IMR-90 (cell line): ENCODE measurements around the gene CPA5. TPM values are rescaled to one million over a fixed set of nuclear protein-coding genes. Genes with fewer than 3 reads are reported as not detected.

Experiments used
- ATAC-seq: fragments of 200-7000 bp; cut with Tn5 transposase; 2 replicates; pipeline ENCODE4 v1.9.1; 2020; ENCODE audit warnings: low read depth, mild to moderate bottlenecking, moderate library complexity
- BruUV-seq: library from RNA; stranded (reverse); fragments of 400-500 nt; replicated peaks from 2 replicates; lab custom pipeline; 2021; lab: Mats Ljungman, UMichigan
- CTCF ChIA-PET: fragments of 300-600 bp; formaldehyde crosslinking; extraction: SDS; loops from one replicate; lab custom pipeline; 2021; ENCODE audit warnings: antibody characterized with exemption; lab: Yijun Ruan, JAX
- POLR2A ChIA-PET: fragments of 300-600 bp; sonication (Branson Sonifier 250); formaldehyde crosslinking; loops from one replicate; lab custom pipeline; 2022; ENCODE audit warnings: antibody characterized with exemption; ENCODE audit not compliant: unreplicated experiment; lab: Charles Lee
- DNase-seq: peaks from one replicate; pipeline ENCODE4 v3.0.0; 2013
- H2AFZ ChIP-seq: replicated peaks from 2 replicates; pipeline ENCODE3; 2013; ENCODE audit warnings: low read length, mild to moderate bottlenecking; ENCODE audit not compliant: poor library complexity
- H2AK5ac ChIP-seq: 2 replicates; pipeline ENCODE4 v1.6.1; 2013; ENCODE audit warnings: low read depth, low read length, inconsistent platforms
- H2AK9ac ChIP-seq: replicated peaks from 2 replicates; pipeline ENCODE3; 2013; ENCODE audit warnings: mild to moderate bottlenecking, low read depth, low read length, moderate library complexity; ENCODE audit not compliant: poor library complexity
- H2BK120ac ChIP-seq: 2 replicates; pipeline ENCODE4 v1.6.1; 2013; ENCODE audit warnings: low read depth, low read length, inconsistent platforms
- H2BK15ac ChIP-seq: 3 replicates; pipeline ENCODE4 v1.6.1; 2013; ENCODE audit warnings: low read depth, low read length, inconsistent platforms
- H2BK20ac ChIP-seq: 2 replicates; pipeline ENCODE4 v1.6.1; 2013; ENCODE audit warnings: low read depth, mild to moderate bottlenecking, inconsistent platforms, low read length, moderate library complexity
- H2BK5ac ChIP-seq: 2 replicates; pipeline ENCODE4 v1.6.1; 2013; ENCODE audit warnings: mild to moderate bottlenecking, low read depth, low read length, inconsistent platforms; ENCODE audit not compliant: poor library complexity, severe bottlenecking
- H3K14ac ChIP-seq: replicated peaks from 2 replicates; pipeline ENCODE4 v1.6.1; 2013; ENCODE audit warnings: low read depth, low read length, inconsistent platforms
- H3K18ac ChIP-seq: 2 replicates; pipeline ENCODE4 v1.6.1; 2013; ENCODE audit warnings: low read depth, low read length, control low read depth
- H3K23ac ChIP-seq: 2 replicates; pipeline ENCODE4 v1.6.1; 2013; ENCODE audit warnings: low read depth, low read length, inconsistent platforms
- H3K27ac ChIP-seq: 2 replicates; pipeline ENCODE4 v1.5.1; 2013; ENCODE audit warnings: mild to moderate bottlenecking, control low read depth, low read length; ENCODE audit not compliant: insufficient read depth
- H3K27me3 ChIP-seq: 2 replicates; pipeline ENCODE4 v1.6.1; 2013; ENCODE audit warnings: low read length; ENCODE audit not compliant: control insufficient read depth, insufficient read depth
- H3K36me3 ChIP-seq: 2 replicates; pipeline ENCODE4 v1.6.1; 2013; ENCODE audit warnings: low read length, mixed read lengths; ENCODE audit not compliant: control insufficient read depth, insufficient read depth
- H3K4ac ChIP-seq: 2 replicates; pipeline ENCODE4 v1.6.1; 2013; ENCODE audit warnings: low read depth, low read length, inconsistent platforms
- H3K4me1 ChIP-seq: 2 replicates; pipeline ENCODE4 v1.6.1; 2013; ENCODE audit warnings: low read length, mixed read lengths; ENCODE audit not compliant: control insufficient read depth, insufficient read depth
- H3K4me2 ChIP-seq: 2 replicates; pipeline ENCODE4 v1.6.1; 2013; ENCODE audit warnings: low read depth, mild to moderate bottlenecking, control low read depth, low read length, moderate library complexity
- H3K4me3 ChIP-seq: 2 replicates; pipeline ENCODE4 v1.5.1; 2013; ENCODE audit warnings: low read depth, mild to moderate bottlenecking, control low read depth, low read length, moderate library complexity; ENCODE audit not compliant: insufficient read depth
- H3K56ac ChIP-seq: 2 replicates; pipeline ENCODE4 v1.6.1; 2013; ENCODE audit warnings: low read length, inconsistent platforms; ENCODE audit not compliant: insufficient read depth; ENCODE audit errors: extremely low read depth
- H3K79me1 ChIP-seq, 2 experiments: 2 replicates each; pipeline ENCODE4 v1.6.1; 2013; ENCODE audit warnings: low read length in 2 of 2, inconsistent platforms in 1 of 2, low read depth in 1 of 2
- H3K9ac ChIP-seq: 2 replicates; pipeline ENCODE4 v1.6.1; 2013; ENCODE audit warnings: low read depth, low read length, control low read depth
- H3K9me1 ChIP-seq: 2 replicates; pipeline ENCODE4 v1.6.1; 2013; ENCODE audit warnings: low read length, inconsistent platforms; ENCODE audit not compliant: insufficient read depth
- H3K9me3 ChIP-seq: 2 replicates; pipeline ENCODE4 v1.6.1; 2013; ENCODE audit warnings: low read length; ENCODE audit not compliant: control insufficient read depth, insufficient read depth
- H4K20me1 ChIP-seq: 2 replicates; pipeline ENCODE4 v1.6.1; 2013; ENCODE audit warnings: low read length, inconsistent platforms; ENCODE audit not compliant: insufficient read depth
- H4K5ac ChIP-seq: 2 replicates; pipeline ENCODE4 v1.6.1; 2013; ENCODE audit warnings: mild to moderate bottlenecking, low read depth, low read length, control low read depth
- H4K8ac ChIP-seq, 2 experiments: 2 replicates each; pipeline ENCODE4 v1.6.1; 2013; ENCODE audit warnings: low read depth in 2 of 2, low read length in 2 of 2, control low read depth in 1 of 2, inconsistent platforms in 1 of 2
- H4K91ac ChIP-seq: 2 replicates; pipeline ENCODE4 v1.6.1; 2013; ENCODE audit warnings: low read depth, low read length, inconsistent platforms; ENCODE audit not compliant: insufficient read depth
- BHLHE40 ChIP-seq: fragments of 150-350 bp; IDR thresholded peaks from 2 replicates; pipeline ENCODE4 v1.6.1; 2016; ENCODE audit warnings: mild to moderate bottlenecking, low read depth, low read length
- CEBPB ChIP-seq: IDR thresholded peaks from 2 replicates; pipeline ENCODE4 v1.6.1; 2012; ENCODE audit warnings: low read depth, low read length, improper control_type of control experiment
- CHD1 ChIP-seq: IDR thresholded peaks from 2 replicates; pipeline ENCODE4 v1.6.1; 2012; ENCODE audit warnings: low read depth, low read length, improper control_type of control experiment
- CTCF ChIP-seq: conservative IDR thresholded peaks from 2 replicates; pipeline ENCODE4 v1.5.1; 2012; ENCODE audit warnings: mild to moderate bottlenecking, low read depth, low read length, improper control_type of control experiment
- ELK1 ChIP-seq: fragments of 150-350 bp; IDR thresholded peaks from 2 replicates; pipeline ENCODE4 v1.6.1; 2016; ENCODE audit warnings: low read depth, mild to moderate bottlenecking, low read length, moderate library complexity, borderline replicate concordance
- MAFK ChIP-seq: IDR thresholded peaks from 2 replicates; pipeline ENCODE4 v1.6.1; 2012; ENCODE audit warnings: low read depth, low read length, improper control_type of control experiment
- MXI1 ChIP-seq: IDR thresholded peaks from 2 replicates; pipeline ENCODE4 v1.6.1; 2012; ENCODE audit warnings: low read depth, mild to moderate bottlenecking, low read length, moderate library complexity, borderline replicate concordance
- RAD21 ChIP-seq: IDR thresholded peaks from 2 replicates; pipeline ENCODE4 v1.6.1; 2012; ENCODE audit warnings: low read length, improper control_type of control experiment
- RFX5 ChIP-seq: IDR thresholded peaks from 2 replicates; pipeline ENCODE4 v1.8.0; 2012; ENCODE audit warnings: low read depth, mild to moderate bottlenecking, low read length, moderate library complexity
- USF2 ChIP-seq: fragments of 150-350 bp; IDR thresholded peaks from 2 replicates; pipeline ENCODE4 v1.6.1; 2017; ENCODE audit warnings: mild to moderate bottlenecking, antibody characterized with exemption, low read length, low read depth
- WGBS, 2 experiments: methylation state at CpG; one replicate each; pipeline versions ENCODE4 v1.1.5 to v1.1.7; 2013; ENCODE audit warnings: missing lambda C conversion rate in 2 of 2; ENCODE audit not compliant: insufficient read length in 1 of 2; ENCODE audit errors: extremely low coverage in 2 of 2; 5-methylcytosine and 5-hydroxymethylcytosine counted together
- dilution Hi-C: fragments of 300-500 bp; cut with HindIII; formaldehyde crosslinking; loops from one replicate; pipeline ENCODE4 v1.14.3; 2018; ENCODE audit warnings: low sequenced_read_pairs; ENCODE audit not compliant: unreplicated experiment
- in situ Hi-C: fragments of 300-500 bp; cut with MboI; formaldehyde crosslinking; loops from 3 replicates; pipeline ENCODE4 v1.14.3; 2019; ENCODE audit warnings: low sequenced_read_pairs, inconsistent platforms, mixed read lengths
- intact Hi-C: fragments of 100-400 bp; cut with micrococcal nuclease; formaldehyde crosslinking; loops from 2 replicates; pipeline ENCODE4 v1.10.0; 2022
- polyA plus RNA-seq, 3 experiments: library from polyadenylated mRNA; depleted of rRNA; stranded (reverse); fragments of >200 nt; gene quantifications; 2 replicates each; pipeline ENCODE4 v1.2.3, GENCODE V29; 2012; ENCODE audit warnings: low replicate concordance in 1 of 3
- total RNA-seq: library from RNA; depleted of rRNA; stranded (reverse); fragments of >200 nt; gene quantifications from 2 replicates; pipeline ENCODE4 v1.2.3, GENCODE V29; 2012

Gene CPA5
- total and polyA plus RNA-seq, 2 of the 4 experiments (the other 2 are of a cell fraction) = under 0.01 to 0.86 TPM

GRCh38 chr7:130359276-130359857 is 14.8 kb downstream of the CPA5 start:
- in situ Hi-C loops (no loop called here), dilution Hi-C loops (no loop called here), intact Hi-C loops (loop anchor here (10.0 kb wide), 1 partner anchor 135 kb away; the partner anchor contains the start of gene MEST)
- Histone ChIP-seq H4K8ac (no peak overlapping the region), H3K23ac (no peak overlapping the region), H3K27ac (no peak overlapping the region), H2AK9ac (no peak overlapping the region), H2BK20ac (peak overlapping the region; percentile 66; the same call in 1 of the 2 replicates), H3K9ac (no peak overlapping the region), H3K79me1 (peaks cover 0 to 3% of the 10 kb centered on the region in 2 experiments; a peak in 1 of 4 replicates), H3K4ac (peak overlapping the region; percentile 51), H3K14ac (no peak overlapping the region), H3K18ac (no peak overlapping the region), H4K20me1 (no peaks in the 10 kb centered on the region), H3K27me3 (no peaks in the 10 kb centered on the region), H3K36me3 (no peaks in the 10 kb centered on the region), H2AFZ (peak overlapping the region; percentile 55), H3K56ac (no peak overlapping the region), H2BK5ac (no peak overlapping the region), H3K9me1 (peaks cover 16% of the 10 kb centered on the region), H3K4me1 (peaks cover 20% of the 10 kb centered on the region), H4K91ac (peak overlapping the region; percentile 52; the same call in 1 of the 2 replicates), H3K4me2 (no peak overlapping the region), H4K5ac (no peak overlapping the region), H2BK15ac (peak overlapping the region; percentile 98; the same call in 2 of the 3 replicates), H2AK5ac (peak overlapping the region; percentile 63), H3K9me3 (peaks cover 8% of the 10 kb centered on the region), H2BK120ac (peak overlapping the region; percentile 52; the same call in 1 of the 2 replicates), H3K4me3 (no peak overlapping the region)
- BruUV-seq = no TSS peak
- DNase-seq = no peak
- no peak for ATAC-seq
- TF ChIP-seq RFX5 = no peak
- no peak for TF ChIP-seq MXI1
- TF ChIP-seq CEBPB = no peak
- no peak for TF ChIP-seq MAFK
- no peak for TF ChIP-seq ELK1
- no peak for TF ChIP-seq CHD1
- no peak for TF ChIP-seq CTCF
- TF ChIP-seq USF2 = no peak
- TF ChIP-seq BHLHE40 = no peak
- no peak for TF ChIP-seq RAD21
- WGBS, 2 experiments = no CpG with 5 or more reads among the region's 5 CpGs
- ChIA-PET POLR2A (no interaction called here), CTCF (no interaction called here)
